IMR-90 (cell line): ENCODE results near the gene BAMBI.

Experiments
- BHLHE40 ChIP-seq: fragments of 150-350 bp; IDR thresholded peaks from 2 replicates; pipeline ENCODE4 v1.6.1; 2016; ENCODE audit warnings: mild to moderate bottlenecking, low read depth, low read length
- CEBPB ChIP-seq: IDR thresholded peaks from 2 replicates; pipeline ENCODE4 v1.6.1; 2012; ENCODE audit warnings: low read depth, low read length, improper control_type of control experiment
- CHD1 ChIP-seq: IDR thresholded peaks from 2 replicates; pipeline ENCODE4 v1.6.1; 2012; ENCODE audit warnings: low read depth, low read length, improper control_type of control experiment
- CTCF ChIP-seq: conservative IDR thresholded peaks from 2 replicates; pipeline ENCODE4 v1.5.1; 2012; ENCODE audit warnings: mild to moderate bottlenecking, low read depth, low read length, improper control_type of control experiment
- FOS ChIP-seq: fragments of 150-350 bp; IDR thresholded peaks from 2 replicates; pipeline ENCODE4 v1.6.1; 2016; ENCODE audit warnings: low read depth, low read length
- NFE2L2 ChIP-seq: fragments of 150-350 bp; IDR thresholded peaks from 2 replicates; pipeline ENCODE4 v1.6.1; 2016; ENCODE audit warnings: low read depth, mild to moderate bottlenecking, low read length
- POLR2A ChIP-seq: IDR thresholded peaks from 2 replicates; pipeline ENCODE4 v1.6.1; 2012; ENCODE audit warnings: mild to moderate bottlenecking, low read depth, low read length
- RAD21 ChIP-seq: IDR thresholded peaks from 2 replicates; pipeline ENCODE4 v1.6.1; 2012; ENCODE audit warnings: low read length, improper control_type of control experiment
- RCOR1 ChIP-seq: IDR thresholded peaks from 2 replicates; pipeline ENCODE4 v1.6.1; 2012; ENCODE audit warnings: mild to moderate bottlenecking, low read length, improper control_type of control experiment; ENCODE audit not compliant: insufficient replicate concordance
- SMC3 ChIP-seq: fragments of 150-350 bp; IDR thresholded peaks from 2 replicates; pipeline ENCODE4 v1.6.1; 2016; ENCODE audit warnings: low read depth, mild to moderate bottlenecking, antibody characterized with exemption, low read length, moderate library complexity

- no peak for TF ChIP-seq CTCF
- no peak for TF ChIP-seq POLR2A
- no peak for TF ChIP-seq BHLHE40
- TF ChIP-seq CHD1: no peak
- TF ChIP-seq NFE2L2: no peak
- TF ChIP-seq RCOR1: no peak
- TF ChIP-seq RAD21: no peak
- no peak for TF ChIP-seq CEBPB
- TF ChIP-seq FOS: no peak
- TF ChIP-seq SMC3: no peak
Observed at GRCh38 chr10:28680358-28680752, 3.0 kb downstream of the BAMBI start.
